NCI-H524 (cell line): ENCODE measurements around the gene PLA2G3.
"Not testable (repeated sequence)": the region's sequence is repeated elsewhere in the genome, so short reads cannot be mapped to it uniquely, and the experiment has no call there.

Experiments used
- DNase-seq, 2 experiments: peaks; one replicate each; lab custom pipeline; 2025; lab: John Stamatoyannopoulos, UW

Gene PLA2G3

GRCh38 chr22:31099841-31100761 lies 40.2 kb downstream of the PLA2G3 start:
- DNase-seq, result no peak

GRCh38 chr22:31099386-31099785 lies 40.9 kb downstream of the PLA2G3 start:
- DNase-seq, result no peak

DNA sequence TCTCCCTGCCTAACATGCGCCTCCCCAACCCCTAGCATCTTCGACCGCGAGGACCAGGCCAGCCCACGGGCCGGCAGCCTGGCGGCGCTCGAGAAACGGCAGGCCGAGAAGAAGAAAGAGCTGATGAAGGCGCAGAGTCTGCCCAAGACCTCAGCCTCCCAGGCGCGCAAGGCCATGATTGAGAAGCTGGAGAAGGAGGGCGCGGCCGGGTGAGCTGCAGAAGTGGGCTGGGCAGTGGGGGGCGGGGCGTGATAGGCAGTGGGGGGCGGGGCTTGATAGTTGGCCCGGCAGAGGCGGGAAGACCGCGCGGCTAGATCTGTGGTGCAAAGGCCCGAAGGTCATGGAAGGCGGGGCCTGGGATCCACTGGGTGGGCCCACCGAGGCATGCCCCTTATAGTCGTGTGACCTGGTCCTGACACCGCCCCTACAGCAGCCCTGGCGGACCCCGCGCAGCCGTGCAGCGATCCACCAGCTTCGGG lies 41.6 kb downstream of the PLA2G3 start:
- no peak for DNase-seq

GRCh38 chr22:31097941-31098631 lies 42.2 kb downstream of the PLA2G3 start:
- no peak for DNase-seq

DNA sequence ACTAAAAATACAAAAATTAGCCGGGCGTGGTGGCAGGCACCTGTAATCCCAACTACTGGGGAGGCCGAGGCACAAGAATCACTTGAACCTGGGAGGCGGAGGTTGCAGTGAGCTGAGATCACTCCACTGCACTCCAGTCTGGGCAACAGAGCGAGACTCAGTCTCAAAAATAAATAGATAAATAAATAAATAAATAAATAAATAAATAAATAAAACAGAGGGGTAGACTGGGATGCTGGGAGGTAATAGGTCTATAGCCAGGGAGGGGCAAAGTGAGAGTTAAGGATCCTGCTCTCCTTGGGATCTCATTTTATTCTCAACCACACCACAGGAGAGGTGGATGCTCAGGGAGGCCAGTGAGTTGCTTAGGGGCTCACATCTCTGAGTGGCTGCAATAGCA lies 42.8 kb downstream of the PLA2G3 start:
- DNase-seq, result not testable (repeated sequence)

GRCh38 chr22:31096657-31097279 lies 43.5 kb downstream of the PLA2G3 start:
- DNase-seq, result no peak

- DNase-seq, result no peak
These were observed 44.6 kb downstream of the PLA2G3 start for GRCh38 chr22:31095637-31096249.

- no peak for DNase-seq
These were observed 45.6 kb downstream of the PLA2G3 start for GRCh38 chr22:31094741-31095140.

GRCh38 chr22:31094021-31094551 lies 46.2 kb downstream of the PLA2G3 start:
- no peak for DNase-seq

- DNase-seq, result no peak
These were observed 47.0 kb downstream of the PLA2G3 start for GRCh38 chr22:31093086-31093850.

DNA sequence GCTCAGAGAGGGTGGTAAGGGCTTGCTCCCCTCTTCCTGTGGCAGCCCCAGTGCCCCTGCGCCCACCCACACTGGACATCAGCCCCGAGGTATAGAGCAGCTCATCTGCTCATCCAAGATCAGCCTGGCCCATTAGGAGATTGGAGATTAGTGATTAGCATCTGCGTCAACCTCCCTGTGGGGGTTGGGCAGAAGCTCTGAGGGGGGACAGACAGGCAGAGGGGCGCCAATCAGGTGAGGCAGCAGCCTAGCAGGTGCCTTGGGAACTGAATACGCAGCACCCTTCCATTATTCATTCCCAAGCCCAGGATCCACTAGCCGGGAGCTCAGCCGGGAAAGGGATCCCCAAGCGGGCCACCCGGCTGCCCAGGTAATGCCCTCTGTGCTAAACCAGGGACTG lies 48.1 kb downstream of the PLA2G3 start:
- no peak for DNase-seq

GRCh38 chr22:31091106-31091975 lies 49.0 kb downstream of the PLA2G3 start:
- DNase-seq, result no peak

DNA sequence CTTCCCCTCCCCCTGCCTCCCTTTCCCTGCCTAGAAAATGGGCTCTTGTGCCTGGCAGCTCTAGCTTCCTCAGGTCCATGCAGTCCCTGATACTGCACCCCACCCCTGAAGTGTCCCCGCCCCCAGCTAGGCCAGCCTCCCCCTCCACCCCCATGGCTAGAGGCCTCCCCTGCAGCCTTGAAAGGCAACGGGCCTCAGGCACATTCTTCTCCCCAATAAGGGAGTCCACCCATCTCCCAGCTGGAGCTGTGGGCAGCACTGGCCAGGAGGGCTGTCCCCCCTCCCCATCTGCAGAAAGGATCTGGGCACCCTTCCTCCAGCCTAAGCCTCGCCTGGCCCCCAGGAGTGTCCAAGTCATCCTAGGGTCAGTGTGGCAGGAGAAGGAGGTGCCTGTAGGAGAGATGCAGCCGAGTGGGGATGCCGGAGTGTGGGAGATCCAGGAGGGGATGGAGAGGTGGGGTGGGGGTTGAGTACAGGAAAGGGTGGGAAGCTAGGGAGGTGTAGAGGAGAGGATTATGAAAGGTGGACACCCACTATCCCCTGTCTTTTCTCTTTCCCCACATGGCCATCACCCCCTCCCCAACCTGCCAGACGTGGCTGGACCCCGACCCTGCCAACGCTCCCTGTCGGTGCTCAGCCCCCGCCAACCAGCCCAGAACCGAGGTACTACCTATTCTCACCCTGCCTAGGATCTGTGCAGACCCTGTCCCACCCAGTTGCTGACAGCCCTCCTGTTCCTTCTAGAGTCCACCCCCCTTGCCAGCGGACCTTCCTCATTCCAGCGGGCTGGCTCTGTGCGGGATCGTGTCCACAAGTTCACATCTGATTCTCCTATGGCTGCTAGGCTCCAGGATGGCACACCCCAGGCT lies 49.9 kb downstream of the PLA2G3 start:
- no peak for DNase-seq

DNA sequence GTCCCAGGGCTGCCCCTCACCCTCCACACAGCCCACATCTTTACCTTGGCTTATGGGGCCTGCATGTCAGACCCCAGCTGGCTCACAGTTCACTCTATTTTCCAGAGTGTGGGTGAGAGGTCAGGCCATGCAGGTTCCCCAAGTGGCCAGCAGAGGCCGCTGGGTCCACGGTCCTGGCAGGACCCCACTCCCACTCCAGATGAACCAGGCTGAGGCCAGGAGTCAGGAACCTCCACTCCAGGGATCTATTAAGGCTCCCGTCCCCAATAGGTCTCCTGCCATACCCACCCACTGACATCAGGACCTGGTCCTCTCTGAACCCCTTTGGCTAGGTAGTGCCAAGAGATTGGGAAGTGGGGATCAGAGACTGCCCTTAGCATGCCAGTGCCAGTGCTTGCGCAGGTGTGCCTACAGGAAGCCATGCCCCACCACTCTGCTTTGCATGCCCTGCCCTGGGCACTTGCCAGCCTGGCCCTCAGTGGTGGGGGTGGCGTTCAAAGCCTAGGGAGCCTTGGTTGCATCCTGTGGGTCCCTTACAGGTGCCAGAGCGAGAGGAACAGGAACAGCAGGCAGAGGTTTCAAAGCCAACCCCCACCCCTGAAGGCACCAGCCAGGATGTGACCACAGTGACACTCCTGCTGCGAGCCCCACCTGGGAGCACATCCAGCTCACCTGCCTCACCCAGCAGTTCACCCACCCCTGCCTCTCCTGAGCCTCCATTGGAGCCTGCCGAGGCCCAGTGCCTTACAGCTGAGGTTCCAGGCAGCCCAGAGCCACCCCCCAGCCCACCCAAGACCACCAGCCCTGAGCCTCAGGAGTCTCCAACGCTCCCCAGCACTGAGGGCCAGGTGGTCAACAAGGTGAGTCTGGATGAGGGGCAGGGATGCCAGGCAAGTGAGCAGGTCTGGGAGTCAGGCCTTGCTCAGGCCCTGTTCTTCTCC lies 50.9 kb downstream of the PLA2G3 start:
- DNase-seq, result peak; percentile 25 to 59

- DNase-seq, result no peak
These were observed 51.9 kb downstream of the PLA2G3 start for GRCh38 chr22:31088233-31088986.

GRCh38 chr22:31087744-31088215 lies 52.5 kb downstream of the PLA2G3 start:
- no peak for DNase-seq

DNA sequence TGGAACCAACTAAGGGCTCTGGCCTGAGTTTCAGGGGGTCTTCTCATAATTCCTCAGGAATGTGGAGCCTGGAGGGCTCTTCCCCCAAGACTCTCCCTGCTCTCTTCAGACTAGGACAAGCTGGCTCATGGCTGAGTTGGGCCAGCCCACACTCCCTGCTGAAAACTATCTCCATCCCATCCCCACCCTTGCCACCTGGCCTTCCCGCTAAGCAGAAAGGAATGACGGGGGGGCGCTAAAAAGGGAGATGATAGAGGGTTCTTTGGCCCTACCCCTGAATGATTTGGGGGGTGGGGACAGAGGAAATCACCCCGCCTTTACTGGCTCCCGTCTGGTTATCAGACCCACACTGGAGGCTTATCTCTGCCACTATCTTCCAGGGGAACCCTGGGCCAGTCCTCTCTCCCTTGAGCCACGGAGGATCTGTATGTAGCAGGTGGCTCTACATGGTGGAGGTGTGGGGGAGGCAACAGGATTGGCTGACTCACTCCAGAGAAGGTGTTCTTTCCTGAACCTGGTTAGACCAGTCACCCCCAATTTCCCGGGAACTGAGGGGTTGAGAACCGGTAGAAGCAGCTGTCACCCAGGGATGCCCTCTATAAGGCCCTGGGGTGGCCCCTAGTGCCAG lies 53.5 kb downstream of the PLA2G3 start:
- no peak for DNase-seq
